GM19372 (cell line): Measurements from ENCODE around the gene FERD3L.

Experiments used
- ATAC-seq: cut with Tn5 transposase; IDR thresholded peaks from one replicate; pipeline ENCODE4 v1.9.1; 2021; ENCODE audit warnings: mild to moderate bottlenecking, low read depth, moderate library complexity; ENCODE audit not compliant: unreplicated experiment

Gene FERD3L

DNA sequence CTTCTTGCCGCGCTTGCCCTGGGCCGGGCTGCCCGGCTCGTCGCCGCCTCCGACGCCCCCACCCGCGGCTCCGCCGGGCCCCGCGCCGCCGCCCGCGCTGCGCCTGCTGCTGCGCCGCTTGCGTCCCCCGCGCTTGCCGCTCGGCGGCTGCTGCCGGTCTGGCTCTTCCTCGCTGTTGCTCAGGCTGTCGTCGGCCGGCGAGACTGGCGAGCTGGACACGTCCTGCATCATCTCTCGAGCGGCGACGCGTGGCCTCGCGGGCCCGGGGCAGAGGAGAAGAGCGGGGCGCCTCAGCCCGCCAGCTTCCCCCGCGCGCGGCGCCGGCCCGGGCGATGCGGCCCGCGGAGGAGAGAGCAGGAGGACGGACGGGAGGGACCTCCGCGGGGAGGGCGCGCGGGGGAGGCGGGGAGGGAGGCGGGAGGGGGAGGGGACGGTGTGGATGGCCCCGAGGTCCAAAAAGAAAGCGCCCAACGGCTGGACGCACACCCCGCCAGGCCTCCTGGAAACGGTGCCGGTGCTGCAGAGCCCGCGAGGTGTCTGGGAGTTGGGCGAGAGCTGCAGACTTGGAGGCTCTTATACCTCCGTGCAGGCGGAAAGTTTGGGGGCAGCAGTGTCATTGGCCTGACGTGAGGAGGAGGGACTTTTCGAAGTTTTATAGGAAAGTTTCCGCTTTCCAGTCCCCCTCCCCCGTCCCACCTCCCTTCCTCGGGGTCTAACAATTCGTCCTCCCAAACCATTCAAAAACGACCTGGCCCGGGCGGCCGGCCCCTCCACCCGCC is 27.9 kb downstream of the FERD3L start, which contains the start of gene TWIST1:
TSS of gene TWIST1 (minus strand) at position 546 of the 779 bp plus-strand sequence. CDS start at position 231, 315 bp downstream.
- peak; percentile 48 for ATAC-seq

DNA sequence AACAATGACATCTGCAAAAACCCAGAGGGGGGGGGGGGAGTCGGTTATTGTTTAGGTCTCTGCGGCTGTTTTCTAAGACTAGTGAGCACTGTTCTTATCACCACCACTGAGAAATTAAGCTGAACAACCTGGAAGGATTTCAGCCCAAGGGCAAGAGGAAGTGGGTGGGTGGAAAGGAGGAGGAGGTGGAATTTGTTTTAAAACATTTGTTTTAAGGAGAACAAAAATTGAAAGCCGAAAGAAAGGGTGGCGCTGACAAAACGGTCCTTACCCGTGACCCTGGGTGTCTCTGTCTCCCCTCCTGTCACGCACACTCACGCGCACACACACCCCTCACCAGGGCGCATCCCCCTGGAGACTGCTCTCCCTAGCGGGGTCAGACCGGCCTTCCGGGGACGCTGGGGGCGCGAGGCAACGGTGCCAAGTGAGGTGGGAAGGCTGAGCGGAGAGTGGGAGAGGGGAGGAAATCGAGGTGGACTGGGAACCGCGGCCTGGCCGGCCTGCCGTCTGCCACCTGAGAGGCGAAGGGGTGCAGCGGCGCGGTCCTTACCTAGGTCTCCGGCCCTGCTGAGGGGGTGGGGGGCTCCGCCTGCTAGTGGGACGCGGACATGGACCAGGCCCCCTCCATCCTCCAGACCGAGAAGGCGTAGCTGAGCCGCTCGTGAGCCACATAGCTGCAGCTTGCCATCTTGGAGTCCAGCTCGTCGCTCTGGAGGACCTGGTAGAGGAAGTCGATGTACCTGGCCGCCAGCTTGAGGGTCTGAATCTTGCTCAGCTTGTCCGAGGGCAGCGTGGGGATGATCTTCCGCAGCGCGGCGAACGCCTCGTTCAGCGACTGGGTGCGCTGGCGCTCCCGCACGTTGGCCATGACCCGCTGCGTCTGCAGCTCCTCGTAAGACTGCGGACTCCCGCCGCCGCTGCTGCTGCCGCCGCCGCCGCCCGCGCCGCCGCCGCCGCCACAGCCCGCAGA is 28.8 kb downstream of the FERD3L start:
- ATAC-seq, result peak; percentile 31

DNA sequence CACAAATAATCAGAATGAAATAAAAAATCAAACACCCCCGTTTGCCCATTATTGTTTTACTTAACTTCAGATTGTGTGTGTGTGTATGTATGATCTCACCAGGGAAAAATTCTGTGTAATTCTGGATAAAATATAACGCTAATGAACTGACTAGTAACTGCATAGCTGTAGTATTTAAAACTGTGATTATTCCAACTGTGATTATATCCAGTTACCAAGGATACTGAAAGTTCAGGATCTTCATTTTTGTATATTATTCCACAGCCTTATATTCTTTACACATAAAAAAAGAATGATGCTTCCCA is 30.7 kb downstream of the FERD3L start:
- ATAC-seq, result no peak

DNA sequence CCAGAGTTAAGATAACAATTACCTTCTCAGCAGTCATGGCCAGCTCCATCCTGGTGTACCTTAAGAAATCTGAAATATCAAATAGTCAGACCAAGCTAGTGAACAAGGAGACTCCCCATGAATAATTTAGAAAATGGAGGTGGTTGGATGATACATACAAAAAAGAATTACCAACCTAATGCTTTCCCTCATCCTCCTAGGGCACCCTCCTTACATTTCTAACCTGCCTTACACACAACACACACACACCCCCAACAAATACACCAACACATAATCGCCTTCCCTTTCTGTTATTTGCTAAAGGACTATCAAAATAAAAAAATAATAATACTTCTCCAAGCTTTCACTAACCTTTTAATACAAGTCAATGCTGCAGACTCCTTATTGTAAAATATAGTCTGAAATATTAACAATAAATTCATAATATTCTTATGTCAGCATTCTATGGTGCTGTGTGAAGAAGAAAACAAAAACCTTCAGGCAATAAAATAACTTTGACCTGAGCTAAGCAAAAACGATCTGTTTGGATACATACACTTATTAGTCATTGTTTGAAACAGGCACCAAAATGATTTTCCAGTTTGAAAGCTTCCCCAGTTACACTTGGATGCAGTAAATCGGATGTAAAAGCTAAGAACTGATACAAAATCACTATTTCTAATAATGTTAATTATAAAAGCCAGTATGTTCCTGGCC is 31.2 kb downstream of the FERD3L start:
- no peak for ATAC-seq

DNA sequence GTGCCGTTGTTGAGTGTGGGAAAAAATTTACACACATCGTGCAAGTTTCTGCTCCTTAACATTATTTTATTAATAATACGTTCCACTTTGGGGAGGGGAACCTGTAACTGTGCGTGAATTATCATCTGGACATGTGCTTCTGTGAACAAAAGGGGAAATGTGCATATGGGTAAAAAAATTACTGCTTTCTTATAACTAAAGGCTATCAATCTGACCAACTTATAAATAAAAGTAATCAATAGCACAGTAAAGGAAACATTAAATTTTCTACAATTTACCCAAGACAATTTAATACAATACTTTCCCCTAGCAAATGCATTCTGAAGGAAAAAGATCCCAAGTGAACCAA is 32.2 kb downstream of the FERD3L start:
- ATAC-seq, result no peak

DNA sequence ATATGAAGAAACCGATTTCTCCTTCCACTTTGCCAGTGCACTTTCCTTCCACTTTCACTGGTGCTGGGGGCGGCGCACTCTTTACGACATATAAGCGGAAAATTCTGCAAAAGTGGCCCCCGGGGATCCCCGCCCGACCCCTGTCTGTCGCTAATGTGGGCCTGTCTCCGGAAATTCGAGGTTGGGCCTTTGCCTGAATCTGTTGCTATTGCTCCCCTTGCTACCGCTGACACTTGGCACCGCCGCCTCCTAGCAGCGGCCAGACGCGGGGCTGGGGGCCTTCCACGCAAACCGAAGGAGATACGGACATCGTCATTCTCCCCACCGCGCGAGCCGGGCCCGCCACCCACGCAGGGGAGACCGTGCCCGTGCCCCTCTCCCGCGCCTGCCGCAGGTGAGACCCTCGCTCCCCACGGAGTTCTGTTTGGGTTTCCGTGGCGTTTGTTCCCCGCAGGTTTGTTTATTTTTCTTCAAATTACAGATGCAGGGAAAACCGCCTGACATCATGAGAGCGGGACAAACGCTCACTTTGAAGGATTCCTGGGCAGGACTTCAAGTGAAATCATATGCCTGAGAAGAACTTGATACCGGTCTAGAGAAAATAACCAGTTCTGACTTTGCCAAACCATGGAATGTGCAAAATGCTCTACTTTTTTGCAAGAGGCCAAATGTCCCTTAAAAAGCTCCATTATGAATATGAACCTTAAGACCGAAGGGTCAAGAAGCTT is 32.8 kb downstream of the FERD3L start:
- ATAC-seq, result no peak

DNA sequence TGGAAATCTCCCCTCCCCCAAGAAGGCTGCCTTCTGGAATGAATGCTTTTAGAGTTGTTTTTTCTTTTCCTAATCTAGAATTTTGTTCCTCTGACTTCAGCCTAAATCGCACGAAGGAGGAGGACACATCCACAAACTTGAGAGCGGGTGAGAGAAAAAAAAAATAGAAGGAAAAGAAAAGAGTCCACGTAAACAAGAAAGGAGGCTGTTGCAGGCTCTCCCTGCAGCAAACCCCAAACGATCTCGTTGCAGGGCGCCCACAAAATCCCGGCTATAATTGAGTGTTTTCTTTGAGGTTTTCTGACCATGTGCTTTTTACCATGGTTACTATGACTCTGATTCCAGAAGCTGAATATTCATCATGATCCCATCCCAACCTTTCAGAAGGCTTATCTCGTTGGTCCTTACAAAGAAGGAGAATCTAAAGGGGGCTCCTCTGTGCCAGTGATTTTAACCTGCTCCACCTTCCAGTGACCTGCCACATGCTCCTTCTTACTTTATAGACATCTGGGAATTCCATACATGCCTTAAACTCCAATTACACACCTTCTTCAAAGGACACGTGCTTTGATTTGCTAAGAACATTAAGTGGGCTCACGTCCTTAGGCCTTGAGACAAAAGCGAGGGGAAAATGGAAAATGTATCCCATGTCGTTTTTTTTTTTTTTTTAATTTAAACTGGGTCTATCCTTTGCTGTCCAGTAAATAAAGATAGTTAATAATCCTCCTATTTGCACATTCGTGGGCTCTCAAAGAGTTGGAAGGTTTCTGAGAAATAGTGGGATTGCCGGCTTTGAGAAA is 33.5 kb downstream of the FERD3L start:
- ATAC-seq, result no peak

DNA sequence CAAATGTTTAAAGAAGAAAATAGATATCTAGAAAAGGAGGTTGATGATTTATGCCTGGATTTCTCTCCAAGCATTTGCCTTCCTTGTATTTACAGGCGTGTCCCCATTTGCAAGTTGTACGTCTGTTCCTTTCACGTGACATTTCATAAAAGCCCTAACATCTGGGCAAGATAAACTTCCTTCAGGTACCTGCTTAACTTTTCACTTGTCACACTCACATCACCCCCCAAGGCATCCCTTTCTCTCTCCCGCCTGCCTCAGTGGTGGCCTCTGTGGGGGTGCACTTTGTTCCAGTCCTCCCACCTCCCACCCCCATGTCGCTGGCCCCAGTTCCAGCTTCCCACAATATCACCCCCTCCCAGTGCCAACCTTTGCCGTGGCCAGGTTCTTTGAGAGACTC is 34.4 kb downstream of the FERD3L start:
- no peak for ATAC-seq

DNA sequence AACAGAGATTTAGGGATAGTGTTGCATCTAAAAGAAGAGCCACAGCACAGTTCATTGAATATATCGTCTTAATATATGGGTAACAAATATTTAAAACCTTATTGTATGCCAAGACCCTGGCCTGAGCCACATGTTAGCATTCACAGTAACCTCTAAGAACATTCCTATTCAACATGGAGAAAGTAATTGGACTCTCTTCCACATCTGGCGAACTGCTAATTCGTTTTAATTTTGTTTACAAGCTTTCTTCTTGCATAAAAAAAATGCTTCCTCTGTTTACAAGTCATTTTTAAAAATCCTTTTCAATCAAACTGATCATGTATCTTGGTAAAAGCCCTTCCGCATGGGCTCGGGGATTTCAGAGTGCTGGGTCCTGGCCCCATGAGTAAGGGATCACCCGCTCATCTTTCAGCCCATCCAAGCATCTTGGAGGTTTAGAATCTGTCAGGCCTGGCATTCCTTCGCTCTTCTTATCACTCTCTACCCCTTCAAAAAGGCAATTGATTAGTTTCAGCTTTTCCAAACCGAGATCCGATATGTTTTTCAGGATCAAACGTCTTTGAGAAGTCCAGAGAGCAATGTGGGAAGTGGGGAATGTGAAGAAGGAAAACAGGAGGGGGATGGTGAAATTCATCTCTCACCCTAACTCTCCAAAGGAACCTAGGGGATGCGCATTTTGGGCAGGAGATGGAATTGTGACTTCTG is 35.0 kb downstream of the FERD3L start:
- no peak for ATAC-seq

DNA sequence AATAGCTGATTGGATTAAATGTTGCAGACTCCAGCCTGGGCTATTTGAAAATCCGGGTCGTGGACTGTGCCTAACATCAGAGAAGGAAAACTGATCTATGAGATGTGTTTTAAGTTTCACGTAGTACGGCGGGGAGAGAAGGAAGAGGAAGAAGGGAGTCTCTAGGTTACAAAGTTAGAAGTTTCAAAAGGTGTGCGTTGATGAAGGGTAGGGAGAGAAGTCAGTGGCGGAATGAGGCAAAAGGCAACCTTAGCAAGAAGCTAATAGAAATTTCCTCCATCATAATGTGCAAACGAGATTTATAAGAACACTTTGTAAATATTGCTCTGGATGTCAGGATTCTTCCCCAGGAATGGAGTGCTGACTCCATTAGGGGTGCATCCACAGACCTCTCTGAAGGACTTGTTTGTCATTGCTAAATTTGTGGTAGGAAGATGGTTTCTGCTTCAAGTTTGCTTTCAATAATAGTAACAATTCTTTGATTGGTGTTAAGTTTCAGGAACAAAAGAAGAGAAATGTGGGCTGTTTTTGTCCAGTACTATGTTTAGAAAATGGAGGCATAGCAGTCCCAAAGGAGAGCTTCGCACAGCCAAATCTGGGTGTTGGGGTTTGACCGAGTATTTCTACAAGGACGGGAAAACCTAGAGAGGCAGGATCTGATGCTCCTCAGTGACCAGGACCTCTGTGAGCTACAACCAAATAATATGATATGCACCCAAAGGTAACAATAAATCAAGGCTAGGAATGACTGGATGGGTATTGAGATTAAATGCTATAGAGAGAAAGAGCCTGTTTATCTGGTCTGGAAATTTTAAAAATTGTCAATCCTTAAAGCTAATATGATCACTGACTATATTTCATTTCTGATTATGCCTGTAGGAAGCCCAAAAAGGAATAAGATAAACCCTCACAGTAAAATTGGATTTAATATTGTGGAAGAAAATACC is 35.9 kb downstream of the FERD3L start:
- no peak for ATAC-seq

DNA sequence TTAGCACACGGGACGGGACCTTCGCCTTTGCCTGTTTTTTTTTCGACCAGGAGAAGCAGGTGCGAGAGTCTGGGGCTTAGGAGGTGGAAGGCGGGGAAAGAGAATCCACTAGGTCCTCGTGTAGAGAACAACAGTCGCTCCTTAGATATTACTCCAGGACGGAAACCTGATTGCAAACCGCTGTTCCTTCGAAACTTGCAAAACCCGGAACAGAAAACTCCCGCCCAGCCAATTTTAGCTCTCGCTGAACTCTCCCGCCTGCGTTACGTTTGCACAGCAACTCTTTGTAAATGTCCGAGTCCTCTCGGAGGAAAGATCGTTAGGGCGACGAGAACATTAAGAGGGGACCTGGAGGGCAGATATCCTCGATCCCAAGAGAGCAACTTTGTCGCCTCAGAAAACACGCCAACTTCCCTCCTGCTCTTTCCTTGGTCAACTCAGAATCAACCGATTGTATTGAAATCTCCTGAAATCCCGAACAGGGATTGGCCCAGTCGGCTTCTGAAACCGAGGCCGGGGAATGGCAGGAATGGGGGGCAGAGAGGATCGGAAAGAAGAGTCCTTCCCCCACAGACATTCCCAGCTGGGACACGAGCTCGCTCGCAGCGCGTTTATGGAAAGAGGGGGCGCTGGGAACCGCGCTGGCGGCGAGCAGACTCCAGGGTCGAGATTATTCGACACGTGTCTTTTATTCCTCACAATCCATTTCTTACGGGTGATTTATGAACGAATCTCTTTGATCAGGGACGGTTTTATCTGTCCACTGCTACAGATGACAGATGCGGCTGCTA is 37.7 kb downstream of the FERD3L start:
- no peak for ATAC-seq

DNA sequence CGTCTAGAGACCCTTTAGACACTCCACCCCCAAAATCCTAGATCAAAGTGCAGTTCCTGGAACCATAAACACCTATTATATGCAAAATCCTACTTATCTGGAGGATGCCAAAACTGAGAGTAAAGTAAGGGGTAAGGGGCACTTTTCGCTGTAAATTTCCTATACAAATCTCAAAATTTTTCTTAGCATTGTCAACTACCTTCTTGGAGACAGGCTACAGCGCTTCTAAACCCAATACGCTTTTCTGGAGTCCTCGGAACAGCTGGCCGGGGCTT is 38.2 kb downstream of the FERD3L start:
- ATAC-seq, result no peak

DNA sequence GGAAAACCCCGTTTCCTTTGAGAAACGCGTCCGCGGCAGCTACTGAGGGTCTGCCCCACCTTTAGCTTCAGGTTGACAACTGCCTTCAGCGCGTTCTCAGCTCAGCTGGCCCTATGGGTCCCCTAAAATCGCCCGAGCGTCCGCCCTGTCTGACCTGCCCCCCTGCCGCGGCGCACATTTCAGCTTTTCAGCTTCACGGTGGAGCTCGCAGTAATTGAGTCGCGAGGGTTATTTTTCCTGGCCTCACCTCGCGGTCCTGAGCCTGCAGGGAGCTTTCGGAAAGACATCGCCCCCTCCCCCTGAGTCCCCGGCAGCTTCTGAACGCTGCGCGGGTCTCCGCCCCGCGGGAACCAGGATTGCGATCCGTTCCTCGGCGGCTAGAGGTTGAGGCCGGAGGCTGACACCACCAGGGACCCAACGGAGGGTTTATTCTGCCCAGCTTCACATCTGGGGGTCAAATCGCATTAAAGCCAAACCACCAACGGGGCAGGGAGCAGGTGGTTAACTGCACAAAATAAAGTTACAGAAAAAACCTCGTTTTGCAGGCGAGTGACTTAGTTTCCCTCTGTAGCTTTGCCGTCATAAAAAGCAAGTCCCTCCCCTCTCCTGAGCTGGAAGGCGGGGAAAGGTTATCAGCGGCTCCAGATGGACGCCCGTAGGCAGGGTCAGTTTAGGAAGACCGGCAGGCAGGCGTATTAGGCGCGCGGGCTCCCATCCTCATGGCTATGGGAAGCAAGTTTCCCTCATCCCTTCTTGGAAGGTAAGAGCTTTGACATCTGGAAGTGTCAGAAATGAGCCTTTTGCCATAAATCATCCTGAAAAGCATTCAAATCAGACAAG is 38.8 kb downstream of the FERD3L start:
- no peak for ATAC-seq

DNA sequence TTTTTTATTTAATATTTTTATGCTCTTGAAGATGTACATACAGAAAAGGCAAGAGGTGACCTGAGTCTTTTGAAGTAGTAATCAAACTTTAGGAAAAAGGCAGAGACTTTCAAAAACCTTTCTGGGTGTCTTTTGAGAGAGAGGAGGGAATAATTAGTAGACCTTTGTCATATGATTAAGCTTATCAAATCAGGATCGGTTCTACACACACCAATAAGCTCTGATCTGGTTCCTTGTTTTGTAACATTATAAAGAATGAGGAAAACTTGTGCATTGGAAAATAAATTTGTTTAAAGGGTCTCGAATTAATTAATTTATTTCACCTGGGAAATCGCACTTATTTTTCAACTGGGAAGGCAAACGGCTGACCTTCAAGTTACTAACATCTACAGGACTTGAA is 39.7 kb downstream of the FERD3L start:
- ATAC-seq, result no peak

DNA sequence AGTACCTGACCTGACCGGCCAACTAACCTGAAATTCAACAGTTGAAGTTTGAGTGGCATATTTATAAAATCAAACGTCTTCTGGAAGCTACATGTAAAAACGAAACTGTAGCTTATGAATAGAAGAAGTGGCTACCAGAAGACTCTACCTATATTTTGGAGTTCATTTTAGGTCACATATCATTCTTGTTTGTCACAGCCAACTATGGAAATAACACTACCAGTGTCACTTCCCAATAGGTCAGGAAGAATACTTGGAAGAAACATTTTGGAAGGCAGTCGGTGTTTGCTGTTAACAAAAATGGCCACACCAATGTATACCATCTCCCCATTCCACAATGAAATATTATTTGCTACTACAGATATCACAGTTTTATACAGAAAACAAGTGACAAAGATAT is 40.4 kb downstream of the FERD3L start:
- ATAC-seq, result no peak

DNA sequence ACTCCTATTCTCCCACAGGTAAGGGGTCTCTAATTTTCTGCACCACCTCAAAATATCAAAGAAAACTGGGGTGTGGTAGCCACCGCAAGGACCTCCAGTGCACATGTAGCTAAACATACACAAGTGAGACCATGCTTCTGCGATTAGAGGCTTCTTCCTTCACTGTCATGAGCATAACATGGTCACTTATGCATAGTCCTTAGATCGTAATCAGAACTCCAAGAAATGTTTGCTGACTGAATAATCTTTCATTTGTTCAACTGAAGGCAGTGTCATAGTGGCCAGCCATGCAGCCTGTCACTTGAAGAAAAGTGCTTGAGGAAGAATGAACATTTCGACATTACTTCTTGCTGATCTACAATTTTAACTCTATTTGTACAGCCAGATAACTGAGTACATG is 42.3 kb downstream of the FERD3L start:
- ATAC-seq, result no peak

DNA sequence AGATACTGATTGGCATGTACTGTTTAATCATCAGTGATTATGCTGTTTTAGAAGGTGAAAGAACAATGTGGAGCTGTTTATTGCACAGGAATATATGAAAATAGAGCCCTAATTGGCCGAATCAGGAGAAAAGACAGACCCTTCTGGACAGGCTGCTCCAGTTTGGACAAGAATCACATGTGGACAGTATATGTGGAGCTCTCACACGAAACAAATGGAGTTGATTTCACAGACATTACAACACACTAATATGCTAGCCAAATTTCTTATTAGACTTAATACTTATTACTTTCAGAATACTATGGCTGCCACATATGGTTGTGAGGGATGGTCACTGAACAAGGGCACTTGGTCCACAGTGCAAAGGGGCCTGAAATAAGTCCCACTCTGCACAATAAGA is 43.3 kb downstream of the FERD3L start:
- no peak for ATAC-seq
